HUDEP-2 (cell line): ENCODE measurements around the gene HECW1.
"Not testable (repeated sequence)": the region's sequence is repeated elsewhere in the genome, so short reads cannot be mapped to it uniquely, and the experiment has no call there.

Experiments used
- DNase-seq, 76 experiments: peaks; one replicate each; lab custom pipeline; 2025; ENCODE audit not compliant: unreplicated experiment in 76 of 76; lab: John Stamatoyannopoulos, UW

HECW1 gene

GRCh38 chr7:43588477-43589132 lies 476.2 kb downstream of the HECW1 start:
- no peak for DNase-seq

GRCh38 chr7:43589133-43589478 lies 476.7 kb downstream of the HECW1 start:
- DNase-seq, result no peak

GRCh38 chr7:43589728-43590127 lies 477.3 kb downstream of the HECW1 start:
- no peak for DNase-seq

- DNase-seq, result no peak
These were observed 478.6 kb downstream of the HECW1 start for GRCh38 chr7:43590862-43591557.

- no peak for DNase-seq
These were observed 479.2 kb downstream of the HECW1 start for GRCh38 chr7:43591558-43592180.

- DNase-seq, result no peak
These were observed 479.9 kb downstream of the HECW1 start for GRCh38 chr7:43592326-43592725.

- DNase-seq, result no peak
These were observed 480.6 kb downstream of the HECW1 start for GRCh38 chr7:43593010-43593409.

- DNase-seq, result no peak
These were observed 481.6 kb downstream of the HECW1 start for GRCh38 chr7:43594020-43594419.

GRCh38 chr7:43596426-43596825 lies 484.0 kb downstream of the HECW1 start:
- not testable (repeated sequence) for DNase-seq

- no peak for DNase-seq
These were observed 487.6 kb downstream of the HECW1 start for GRCh38 chr7:43600056-43600455.

GRCh38 chr7:43602256-43602655 lies 489.8 kb downstream of the HECW1 start:
- no peak for DNase-seq

- DNase-seq, result no peak
These were observed 491.8 kb downstream of the HECW1 start for GRCh38 chr7:43604251-43604650.

- no peak for DNase-seq
These were observed 496.6 kb downstream of the HECW1 start for GRCh38 chr7:43609097-43609496.

GRCh38 chr7:43612128-43612527 lies 499.7 kb downstream of the HECW1 start:
- DNase-seq, result no peak

- no peak for DNase-seq
These were observed 500.4 kb downstream of the HECW1 start for GRCh38 chr7:43612599-43613589.
